Neutrophil (primary cell): ENCODE measurements around the gene EDIL3.

Source experiments
- H3K27ac ChIP-seq: fragments of 200-600 bp; sonication (generic); 2 replicates; pipeline ENCODE4 v1.5.1; 2016; ENCODE audit warnings: mild to moderate bottlenecking, moderate library complexity
- H3K27me3 ChIP-seq: fragments of 200-600 bp; sonication (generic); 2 replicates; pipeline ENCODE4 v1.6.0; 2016; ENCODE audit warnings: mild to moderate bottlenecking
- H3K36me3 ChIP-seq: fragments of 200-600 bp; sonication (generic); 2 replicates; pipeline ENCODE4 v1.5.1; 2017
- H3K4me1 ChIP-seq, 2 experiments: fragments of 200-600 bp in 1 of 2; sonication (generic) in 1 of 2; 1 replicate in 1 of 2; 2 replicates in 1 of 2; pipeline versions ENCODE4 v1.5.1 to v1.6.1; 2013 to 2016; ENCODE audit warnings: low read depth in 1 of 2, low read length in 1 of 2, mild to moderate bottlenecking in 1 of 2, moderate library complexity in 1 of 2; ENCODE audit not compliant: control insufficient read depth in 1 of 2, insufficient read depth in 1 of 2
- H3K4me3 ChIP-seq, 2 experiments: fragments of 200-600 bp in 1 of 2; sonication (generic) in 1 of 2; 1 replicate in 1 of 2; 2 replicates in 1 of 2; pipeline ENCODE4 v1.5.1; 2013 to 2016; ENCODE audit warnings: low read depth in 1 of 2, low read length in 1 of 2, mild to moderate bottlenecking in 1 of 2, moderate library complexity in 1 of 2
- H3K9me3 ChIP-seq: fragments of 200-600 bp; sonication (generic); 2 replicates; pipeline ENCODE4 v1.5.1; 2016
- CTCF ChIP-seq: fragments of 200-600 bp; sonication (generic); IDR thresholded peaks from 2 replicates; pipeline ENCODE4 v1.5.1; 2016; ENCODE audit warnings: antibody characterized with exemption

EDIL3 gene

GRCh38 chr5:84085387-84086041 is 299.2 kb downstream of the EDIL3 start:
- no peak overlapping the region for H3K4me3 ChIP-seq
- no peaks in the 10 kb centered on the region for H3K4me1 ChIP-seq
- no peak for TF ChIP-seq CTCF
- H3K27ac ChIP-seq = no peak overlapping the region
- H3K9me3 ChIP-seq = no peaks in the 10 kb centered on the region
- no peaks in the 10 kb centered on the region for H3K27me3 ChIP-seq
- no peaks in the 10 kb centered on the region for H3K36me3 ChIP-seq

GRCh38 chr5:84080908-84081307 is 303.8 kb downstream of the EDIL3 start:
- Histone ChIP-seq H3K36me3 (no peaks in the 10 kb centered on the region), H3K4me3 (no peak overlapping the region), H3K27ac (no peak overlapping the region), H3K27me3 (no peaks in the 10 kb centered on the region), H3K4me1 (no peaks in the 10 kb centered on the region), H3K9me3 (no peaks in the 10 kb centered on the region)
- no peak for TF ChIP-seq CTCF

GRCh38 chr5:84072339-84072738 is 312.3 kb downstream of the EDIL3 start:
- no peak for TF ChIP-seq CTCF
- Histone ChIP-seq H3K4me3 (no peak overlapping the region), H3K4me1 (no peaks in the 10 kb centered on the region), H3K9me3 (no peaks in the 10 kb centered on the region), H3K27ac (no peak overlapping the region), H3K27me3 (no peaks in the 10 kb centered on the region), H3K36me3 (no peaks in the 10 kb centered on the region)

- H3K27ac ChIP-seq = no peak overlapping the region
- no peaks in the 10 kb centered on the region for H3K36me3 ChIP-seq
- H3K27me3 ChIP-seq = no peaks in the 10 kb centered on the region
- no peak overlapping the region for H3K4me3 ChIP-seq
- TF ChIP-seq CTCF = no peak
- H3K4me1 ChIP-seq = no peaks in the 10 kb centered on the region
- no peaks in the 10 kb centered on the region for H3K9me3 ChIP-seq
Measured at GRCh38 chr5:84069608-84070179, 315.0 kb downstream of the EDIL3 start.

- Histone ChIP-seq H3K4me3 (no peak overlapping the region), H3K9me3 (no peaks in the 10 kb centered on the region), H3K4me1 (no peaks in the 10 kb centered on the region), H3K27ac (no peak overlapping the region), H3K36me3 (no peaks in the 10 kb centered on the region), H3K27me3 (no peaks in the 10 kb centered on the region)
- no peak for TF ChIP-seq CTCF
Measured at GRCh38 chr5:84063041-84063440, 321.6 kb downstream of the EDIL3 start.
